Raji (cell line): ENCODE results near the gene SYNE3.

Source experiments
- POLR2A ChIP-seq: IDR thresholded peaks from 2 replicates; pipeline ENCODE4 v1.6.1; 2011; ENCODE audit warnings: low read depth, low read length, control low read depth; ENCODE audit not compliant: insufficient read depth

SYNE3 gene

GRCh38 chr14:95474941-95475340 lies 41.5 kb downstream of the SYNE3 start:
- no peak for TF ChIP-seq POLR2A

DNA sequence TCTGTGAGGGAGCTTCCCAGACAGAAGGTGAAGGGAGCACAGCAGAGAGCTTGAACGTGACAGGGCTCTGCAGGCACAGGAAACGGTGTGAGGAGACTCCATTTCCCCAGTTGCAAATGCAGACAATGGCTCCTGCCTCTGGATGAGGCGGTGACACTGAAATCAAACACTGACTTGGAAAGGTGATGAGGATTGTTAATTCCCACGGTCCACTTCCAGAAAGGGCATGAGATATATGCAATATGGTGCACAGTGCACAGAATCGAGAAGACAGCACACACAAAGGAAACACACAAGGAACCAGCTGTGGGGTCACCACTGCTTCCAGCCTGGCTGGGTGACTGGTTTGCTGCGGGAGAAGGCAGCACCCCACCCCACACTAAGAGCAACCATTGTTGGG lies 42.0 kb downstream of the SYNE3 start:
- no peak for TF ChIP-seq POLR2A

DNA sequence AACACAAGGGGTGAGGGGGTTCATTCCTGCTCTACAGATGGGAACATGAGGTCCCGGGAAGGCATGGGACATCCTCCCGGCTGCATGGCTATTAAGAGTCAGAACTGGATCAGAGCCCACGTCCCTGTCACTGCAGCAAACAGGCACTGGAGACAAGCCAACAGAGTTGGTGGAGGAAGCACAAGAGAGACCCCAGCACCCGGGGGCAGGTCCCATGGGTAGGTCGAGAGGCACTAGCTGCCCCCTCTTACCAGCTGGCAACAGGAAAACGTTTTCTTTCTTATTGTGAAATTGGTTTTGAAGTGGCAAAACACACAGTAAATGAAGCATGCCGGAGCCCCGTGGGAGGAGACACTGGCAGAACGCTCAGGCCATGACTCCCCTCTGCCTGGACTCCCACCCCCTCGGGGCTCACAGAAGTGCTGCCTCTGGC lies 43.6 kb downstream of the SYNE3 start:
- TF ChIP-seq POLR2A = no peak

DNA sequence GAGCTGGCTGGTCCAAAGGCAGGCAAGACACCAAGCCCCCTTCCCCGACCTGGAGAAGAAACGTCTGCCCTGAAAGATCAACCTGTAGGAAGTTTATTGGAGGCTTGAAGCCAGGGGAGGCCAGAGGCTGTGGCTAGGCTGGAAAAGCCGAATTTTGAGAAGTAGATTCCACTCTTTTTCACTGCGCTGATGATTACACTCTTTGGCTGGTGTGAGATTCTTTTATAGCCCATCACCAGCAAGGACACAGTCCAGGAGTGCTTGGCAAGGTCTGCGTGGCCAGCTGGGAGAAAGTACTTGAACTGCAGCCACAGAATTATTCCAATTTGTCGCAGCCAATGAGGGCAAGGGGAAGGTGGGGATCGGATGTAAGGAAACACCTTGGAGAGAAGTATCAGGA lies 45.0 kb downstream of the SYNE3 start:
- no peak for TF ChIP-seq POLR2A

DNA sequence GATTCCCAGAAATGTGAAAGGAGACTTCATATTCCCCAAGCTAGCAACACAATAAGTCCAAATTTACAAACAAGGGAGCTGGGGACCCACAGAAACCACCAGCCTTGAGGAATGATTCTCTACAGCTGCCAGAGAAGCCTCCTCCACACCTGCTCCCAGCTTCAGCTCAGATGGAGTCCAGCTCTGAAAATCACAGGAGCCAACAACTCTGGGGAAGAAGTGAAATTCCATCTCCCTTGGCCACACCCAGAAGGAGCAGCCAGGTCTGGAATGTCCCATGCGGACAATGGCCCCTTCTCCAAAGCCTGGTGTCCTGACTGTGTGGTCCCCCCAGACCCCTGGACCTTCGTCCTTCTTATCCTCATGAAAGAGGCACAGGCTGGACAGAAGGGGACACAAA lies 45.4 kb downstream of the SYNE3 start:
- no peak for TF ChIP-seq POLR2A

DNA sequence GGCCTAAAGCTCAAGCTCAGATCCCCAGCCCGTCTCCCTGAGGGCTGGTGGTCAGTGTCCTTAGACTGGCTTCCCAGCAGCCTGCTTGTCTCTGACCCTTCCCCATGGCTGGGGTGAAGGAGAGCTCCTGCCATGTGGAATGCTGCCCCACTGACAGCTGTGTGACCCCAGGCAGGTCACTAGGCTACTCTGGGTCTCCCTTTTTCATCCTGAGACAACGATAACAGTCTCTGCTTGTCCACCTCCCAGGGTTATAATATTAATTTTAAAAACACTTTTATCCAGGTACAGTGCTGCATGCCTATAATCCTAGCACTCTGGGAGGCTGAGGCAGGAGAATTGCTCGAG lies 47.3 kb downstream of the SYNE3 start:
- no peak for TF ChIP-seq POLR2A

DNA sequence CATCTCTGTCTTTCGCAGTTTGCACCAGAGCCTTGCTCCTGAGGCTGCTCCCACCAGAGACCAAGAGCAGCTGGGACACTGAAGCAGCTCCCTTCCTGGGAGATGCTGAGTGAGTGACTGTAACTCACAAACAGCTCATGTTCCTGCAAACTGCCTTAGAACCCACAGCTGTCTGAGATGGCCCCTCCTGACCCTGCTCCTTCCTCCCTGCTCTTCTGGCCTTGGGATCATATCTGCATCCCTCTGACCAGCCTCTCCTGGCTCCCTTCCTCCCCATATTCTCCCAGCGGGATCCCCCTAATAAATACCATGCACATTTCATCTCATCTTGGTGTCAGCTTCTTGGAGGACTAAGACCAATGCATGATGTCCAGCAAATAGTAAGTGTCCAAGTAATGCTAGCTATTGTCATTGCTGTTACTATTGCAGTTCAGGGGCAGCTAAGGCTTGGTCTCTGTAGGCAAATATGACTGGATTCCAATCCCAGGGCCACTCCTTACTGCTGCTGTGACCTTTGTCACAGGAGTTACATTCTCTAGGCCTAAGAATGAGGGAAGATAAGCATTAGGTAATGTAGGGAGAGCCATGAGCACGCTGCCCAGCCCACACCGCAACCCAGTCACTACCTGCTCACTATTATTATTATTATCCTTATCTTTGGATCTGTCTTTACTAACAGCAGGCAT lies 47.9 kb downstream of the SYNE3 start:
- TF ChIP-seq POLR2A = no peak

DNA sequence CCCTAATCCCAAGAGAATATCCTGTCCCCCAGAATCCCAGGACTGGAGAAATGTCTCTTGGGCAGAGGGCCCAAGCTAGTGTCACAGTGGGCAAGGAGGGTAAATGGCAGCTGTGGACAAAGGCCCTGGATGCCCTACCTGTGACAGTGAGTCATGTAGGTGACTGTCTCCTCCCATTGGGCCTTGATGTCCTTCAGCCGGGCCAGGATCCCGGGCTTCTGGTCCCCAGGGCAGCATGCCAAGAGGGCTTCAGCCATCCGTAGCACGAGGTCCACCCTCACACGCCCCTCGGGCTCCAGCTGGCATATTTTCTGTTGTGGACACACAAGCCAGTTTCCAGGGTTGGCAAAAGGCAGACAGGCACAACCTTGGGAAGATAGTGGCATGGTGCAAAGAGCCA lies 48.8 kb downstream of the SYNE3 start:
- no peak for TF ChIP-seq POLR2A

DNA sequence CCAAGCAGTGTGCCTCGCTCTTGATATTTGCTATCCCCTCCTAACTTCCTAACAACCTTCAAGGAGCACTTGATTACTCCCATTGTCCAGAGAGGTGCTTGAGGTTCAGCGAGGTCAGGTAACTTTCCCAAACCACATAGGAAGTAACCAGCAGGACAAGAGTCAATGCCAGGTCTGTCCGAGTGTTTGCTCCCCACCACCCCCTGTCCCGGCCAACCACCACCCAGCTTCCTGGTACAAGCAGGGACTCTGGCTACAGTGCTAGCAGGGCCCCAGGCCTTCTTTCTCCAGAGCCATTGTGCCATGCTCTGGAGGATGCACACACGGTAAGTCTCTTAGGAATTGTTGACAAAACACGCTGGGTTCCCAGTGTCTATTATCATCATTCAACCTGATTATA lies 49.2 kb downstream of the SYNE3 start:
- no peak for TF ChIP-seq POLR2A
